Testis (tissue), 3 donors: Measurements from ENCODE around the gene PCDHB1. TPM values are rescaled to one million over a fixed set of nuclear protein-coding genes. Genes with fewer than 3 reads are reported as not detected.
"Not testable (repeated sequence)": the region's sequence is repeated elsewhere in the genome, so short reads cannot be mapped to it uniquely, and the experiment has no call there.

Experiments used
- DNase-seq: peaks from one replicate; pipeline ENCODE4 v3.0.0-alpha.2; 2019
- H3K27ac ChIP-seq, 2 donors: fragments of 200-600 bp; sonication (generic); one replicate each; pipeline ENCODE4 v1.5.1; 2019
- H3K27me3 ChIP-seq: fragments of 200-600 bp; sonication (generic); one replicate; pipeline ENCODE4 v1.5.1; 2019
- H3K36me3 ChIP-seq: fragments of 200-600 bp; sonication (generic); one replicate; pipeline ENCODE4 v1.5.1; 2017; ENCODE audit warnings: low read depth; ENCODE audit errors: missing control alignments
- H3K4me1 ChIP-seq: fragments of 200-600 bp; sonication (generic); one replicate; pipeline ENCODE4 v1.5.1; 2019
- H3K4me3 ChIP-seq, 2 donors: fragments of 200-600 bp; sonication (generic); one replicate each; pipeline ENCODE4 v1.5.1; 2017 to 2019
- H3K9me3 ChIP-seq: fragments of 200-600 bp; sonication (generic); one replicate; pipeline ENCODE4 v1.5.1; 2017
- POLR2A ChIP-seq: fragments of 450-650 bp; IDR thresholded peaks from one replicate; pipeline ENCODE4 v1.6.1; 2017; ENCODE audit warnings: antibody characterized with exemption, mild to moderate bottlenecking, moderate library complexity
- WGBS, 2 donors: methylation state at CpG; one replicate each; pipeline ENCODE4 v1.1.5; 2018; 5-methylcytosine and 5-hydroxymethylcytosine counted together
- intact Hi-C: fragments of 100-400 bp; cut with DNase I; formaldehyde crosslinking; loops from one replicate; pipeline ENCODE4 v1.15.1; 2023; ENCODE audit warnings: low total_unique reads
- polyA plus RNA-seq: library from polyadenylated mRNA; stranded (reverse); fragments of 350-450 nt; fragmentation: Illumina TruSeq; extraction: RNeasy Lipid Tissue Mini Kit (QIAGEN cat#74804); gene quantifications from one replicate; pipeline ENCODE4 v1.2.3, GENCODE V29; 2014; ENCODE audit warnings: low read depth, low replicate concordance; ENCODE audit not compliant: insufficient read depth
- total RNA-seq, 2 donors: library from RNA; depleted of rRNA; stranded (reverse); fragments of >200 nt; gene quantifications; one replicate each; pipeline ENCODE4 v1.2.3, GENCODE V29; 2016
- TF ChIP-seq, protein P1 (sequence below), 3 experiments: fragments of 450-650 bp in 2 of 3; fragments of 200-600 bp in 1 of 3; sonication (generic) in 1 of 3; IDR thresholded peaks; one replicate each; pipeline ENCODE4 v1.5.1; 2016 to 2019; ENCODE audit warnings: antibody characterized with exemption in 3 of 3, mild to moderate bottlenecking in 2 of 3, moderate library complexity in 1 of 3

Gene PCDHB1
- total and polyA plus RNA-seq, 3 donors from 2014 or later: 0.07 to 0.16 (median 0.12) TPM

DNA sequence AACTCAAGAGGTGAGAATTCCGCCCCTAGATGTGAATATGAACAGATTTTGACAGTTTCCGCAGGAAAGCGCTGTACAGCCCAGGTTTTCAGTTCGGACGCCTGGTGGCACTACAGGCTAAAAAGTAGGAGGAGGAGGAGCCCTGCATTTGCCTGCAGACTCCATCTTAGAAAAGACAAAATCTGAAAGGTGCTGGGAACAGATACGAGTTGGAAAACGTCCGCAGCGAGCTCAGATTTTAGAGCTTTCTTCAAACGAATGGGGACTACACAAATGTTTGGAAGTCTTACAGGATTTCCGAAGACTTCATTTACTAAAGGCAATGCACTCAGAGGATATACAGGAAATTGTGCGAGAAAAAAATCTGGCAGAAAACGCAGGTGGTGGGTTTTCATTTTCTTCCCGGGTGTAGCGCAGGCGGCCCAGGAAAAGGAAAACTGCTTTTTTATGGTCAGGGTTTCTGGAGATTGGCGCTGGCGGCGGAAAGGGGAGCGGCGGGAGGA, 33.4 kb downstream of the PCDHB1 start:
- intact Hi-C loops: no loop called here
- H3K36me3 ChIP-seq: no peaks in the 10 kb centered on the region
- 5 to 8% methylated on average over 21 of the region's 21 CpGs for WGBS, 2 donors
- H3K9me3 ChIP-seq: no peaks in the 10 kb centered on the region
- DNase-seq: peak; percentile 79
- H3K27me3 ChIP-seq: no peaks in the 10 kb centered on the region
- peak overlapping the region; percentile 42 to 55 for H3K4me3 ChIP-seq
- peak overlapping the region; percentile 36 to 59 for H3K27ac ChIP-seq
- no peaks in the 10 kb centered on the region for H3K4me1 ChIP-seq
- TF ChIP-seq, protein P1, sequence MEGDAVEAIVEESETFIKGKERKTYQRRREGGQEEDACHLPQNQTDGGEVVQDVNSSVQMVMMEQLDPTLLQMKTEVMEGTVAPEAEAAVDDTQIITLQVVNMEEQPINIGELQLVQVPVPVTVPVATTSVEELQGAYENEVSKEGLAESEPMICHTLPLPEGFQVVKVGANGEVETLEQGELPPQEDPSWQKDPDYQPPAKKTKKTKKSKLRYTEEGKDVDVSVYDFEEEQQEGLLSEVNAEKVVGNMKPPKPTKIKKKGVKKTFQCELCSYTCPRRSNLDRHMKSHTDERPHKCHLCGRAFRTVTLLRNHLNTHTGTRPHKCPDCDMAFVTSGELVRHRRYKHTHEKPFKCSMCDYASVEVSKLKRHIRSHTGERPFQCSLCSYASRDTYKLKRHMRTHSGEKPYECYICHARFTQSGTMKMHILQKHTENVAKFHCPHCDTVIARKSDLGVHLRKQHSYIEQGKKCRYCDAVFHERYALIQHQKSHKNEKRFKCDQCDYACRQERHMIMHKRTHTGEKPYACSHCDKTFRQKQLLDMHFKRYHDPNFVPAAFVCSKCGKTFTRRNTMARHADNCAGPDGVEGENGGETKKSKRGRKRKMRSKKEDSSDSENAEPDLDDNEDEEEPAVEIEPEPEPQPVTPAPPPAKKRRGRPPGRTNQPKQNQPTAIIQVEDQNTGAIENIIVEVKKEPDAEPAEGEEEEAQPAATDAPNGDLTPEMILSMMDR (IDR thresholded peaks at IDR 0.05): peak; percentile 32 to 47 (median 42)
- TF ChIP-seq POLR2A: no peak

DNA sequence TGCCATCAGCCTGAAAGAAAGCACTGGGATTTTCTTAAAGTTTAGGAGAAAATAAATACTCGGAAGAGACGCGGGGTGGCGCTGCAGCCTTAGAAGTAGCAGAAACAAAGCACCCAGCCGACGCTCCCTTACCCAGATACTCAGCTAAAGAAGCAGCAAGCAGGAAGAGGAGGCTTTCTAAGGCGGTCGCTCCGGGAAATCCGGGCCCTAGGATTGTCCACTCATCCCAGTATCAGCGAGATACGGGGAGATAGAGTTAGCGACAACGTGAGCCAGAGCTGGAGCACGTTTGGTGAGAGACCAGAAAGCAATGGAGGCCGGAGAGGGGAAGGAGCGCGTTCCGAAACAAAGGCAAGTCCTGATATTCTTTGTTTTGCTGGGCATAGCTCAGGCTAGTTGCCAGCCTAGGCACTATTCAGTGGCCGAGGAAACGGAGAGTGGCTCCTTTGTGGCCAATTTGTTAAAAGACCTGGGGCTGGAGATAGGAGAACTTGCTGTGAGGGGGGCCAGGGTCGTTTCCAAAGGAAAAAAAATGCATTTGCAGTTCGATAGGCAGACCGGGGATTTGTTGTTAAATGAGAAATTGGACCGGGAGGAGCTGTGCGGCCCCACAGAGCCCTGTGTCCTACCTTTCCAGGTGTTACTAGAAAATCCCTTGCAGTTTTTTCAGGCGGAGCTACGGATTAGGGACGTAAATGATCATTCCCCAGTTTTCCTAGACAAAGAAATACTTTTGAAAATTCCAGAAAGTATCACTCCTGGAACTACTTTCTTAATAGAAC, 43.5 kb downstream of the PCDHB1 start, which contains the start of gene PCDHB2:
TSS of gene PCDHB2 (plus strand) at position 135 of the 782 bp plus-strand sequence. CDS start at position 311, 176 bp downstream.
- no peaks in the 10 kb centered on the region for H3K4me1 ChIP-seq
- 7 to 11% methylated on average over 29 of the region's 29 CpGs for WGBS, 2 donors
- intact Hi-C loops: no loop called here
- DNase-seq: peak; percentile 89
- no peaks in the 10 kb centered on the region for H3K9me3 ChIP-seq
- peak within 1 kb of the TSS; percentile 35 to 51 for H3K4me3 ChIP-seq
- TF ChIP-seq, protein P1 (IDR thresholded peaks at IDR 0.05): peak; percentile 23 to 67 (median 51)
- TF ChIP-seq POLR2A: no peak
- peak within 1 kb of the TSS in 1 of 2 donors; percentile 56 for H3K27ac ChIP-seq
- H3K27me3 ChIP-seq: no peaks in the 10 kb centered on the region
- no peaks in the 10 kb centered on the region for H3K36me3 ChIP-seq

DNA sequence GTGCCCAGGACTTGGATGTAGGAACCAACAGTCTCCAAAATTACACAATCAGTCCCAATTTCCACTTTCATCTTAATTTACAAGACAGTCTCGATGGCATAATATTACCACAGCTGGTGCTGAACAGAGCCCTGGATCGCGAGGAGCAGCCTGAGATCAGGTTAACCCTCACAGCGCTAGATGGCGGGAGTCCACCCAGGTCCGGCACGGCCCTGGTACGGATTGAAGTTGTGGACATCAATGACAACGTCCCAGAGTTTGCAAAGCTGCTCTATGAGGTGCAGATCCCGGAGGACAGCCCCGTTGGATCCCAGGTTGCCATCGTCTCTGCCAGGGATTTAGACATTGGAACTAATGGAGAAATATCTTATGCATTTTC, 44.1 kb downstream of the PCDHB1 start:
- Histone ChIP-seq H3K36me3 (no peaks in the 10 kb centered on the region), H3K9me3 (no peaks in the 10 kb centered on the region), H3K27me3 (no peaks in the 10 kb centered on the region), H3K4me3 (peak overlapping the region; percentile 35 to 51), H3K27ac (no peak overlapping the region), H3K4me1 (no peaks in the 10 kb centered on the region)
- no peak for DNase-seq
- WGBS, 2 donors: 31 to 54% methylated on average over 12 of the region's 12 CpGs
- intact Hi-C loops: no loop called here
- TF ChIP-seq POLR2A: no peak

GRCh38 chr5:141096181-141096580, 45.0 kb downstream of the PCDHB1 start:
- 20 to 26% methylated on average over 1 to 4 of the region's 46 CpGs for WGBS, 2 donors
- H3K9me3 ChIP-seq, H3K27ac ChIP-seq, H3K27me3 ChIP-seq, DNase-seq, H3K36me3 ChIP-seq, intact Hi-C loops, H3K4me1 ChIP-seq: not testable (repeated sequence)
- peak overlapping the region in 1 of 2 donors; percentile 29 for H3K4me3 ChIP-seq

GRCh38 chr5:141096586-141096985, 45.4 kb downstream of the PCDHB1 start:
- 24% methylated on average over 11 of the region's 38 CpGs; no CpG with 5 or more reads in 1 of the 2 donors for WGBS, 2 donors
- H3K9me3 ChIP-seq, H3K36me3 ChIP-seq, H3K4me1 ChIP-seq, H3K27me3 ChIP-seq, intact Hi-C loops, DNase-seq, H3K4me3 ChIP-seq, H3K27ac ChIP-seq: not testable (repeated sequence)

GRCh38 chr5:141100243-141100805, 49.1 kb downstream of the PCDHB1 start, which contains the start of gene PCDHB3:
Gene PCDHB3, plus strand, starts transcription at chr5:141100473. Its CDS starts 177 bp downstream, at chr5:141100650.
- Histone ChIP-seq H3K36me3 (no peaks in the 10 kb centered on the region), H3K9me3 (no peaks in the 10 kb centered on the region), H3K27ac (no peak within 1 kb of the TSS), H3K4me3 (peak within 1 kb of the TSS; percentile 29 to 53), H3K4me1 (no peaks in the 10 kb centered on the region), H3K27me3 (no peaks in the 10 kb centered on the region)
- TF ChIP-seq POLR2A: no peak
- TF ChIP-seq, protein P1 (IDR thresholded peaks at IDR 0.05): peak; percentile 33 to 58 (median 41)
- intact Hi-C loops: no loop called here
- 15 to 22% methylated on average over 19 of the region's 19 CpGs for WGBS, 2 donors
- peak; percentile 84 for DNase-seq
